Measurements from ENCODE around the gene POLR2B.
"Not testable (repeated sequence)": the region's sequence is repeated elsewhere in the genome, so short reads cannot be mapped to it uniquely, and the experiment has no call there.

The POLR2B gene

DNA sequence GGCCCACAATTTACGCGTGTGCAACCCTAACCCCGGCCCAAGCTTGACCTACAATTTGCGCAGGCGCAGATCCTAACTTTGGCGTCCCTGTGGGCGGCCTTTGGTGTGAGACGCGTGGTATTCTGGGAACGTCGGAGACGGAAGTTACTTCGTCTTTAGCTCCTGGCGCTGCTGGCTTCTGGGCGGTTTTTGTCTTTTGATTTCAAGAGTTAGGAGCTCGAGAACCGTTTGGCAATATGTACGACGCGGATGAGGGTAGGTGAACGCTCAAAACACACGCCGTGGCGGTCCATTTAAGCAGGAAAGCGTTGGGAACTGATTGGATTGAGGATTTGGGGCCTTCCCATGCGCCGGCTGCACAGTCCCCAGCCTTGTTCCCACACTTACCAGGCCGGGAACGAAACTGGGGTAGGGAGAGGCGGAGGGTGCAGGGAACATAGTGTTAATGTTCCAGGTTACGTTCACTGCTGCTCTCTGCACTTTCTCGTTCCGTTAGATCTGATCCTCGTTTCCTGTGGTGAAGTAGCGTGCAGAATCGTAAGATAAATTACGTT lies at the start of gene POLR2B:
POLR2B (plus strand) TSS at position 147 of the 554 bp plus-strand sequence; CDS start at position 237, 90 bp downstream.
- DNase-seq (ENCODE audit: low read depth) = peak; percentile 85

DNA sequence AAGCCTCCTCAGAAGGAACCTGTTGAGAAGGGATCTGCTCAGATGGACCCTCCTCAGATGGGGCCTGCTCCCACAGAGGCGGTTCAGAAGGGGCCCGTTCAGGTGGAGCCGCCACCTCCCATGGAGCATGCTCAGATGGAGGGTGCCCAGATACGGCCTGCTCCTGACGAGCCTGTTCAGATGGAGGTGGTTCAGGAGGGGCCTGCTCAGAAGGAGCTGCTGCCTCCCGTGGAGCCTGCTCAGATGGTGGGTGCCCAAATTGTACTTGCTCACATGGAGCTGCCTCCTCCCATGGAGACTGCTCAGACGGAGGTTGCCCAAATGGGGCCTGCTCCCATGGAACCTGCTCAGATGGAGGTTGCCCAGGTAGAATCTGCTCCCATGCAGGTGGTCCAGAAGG lies 48.1 kb upstream of the POLR2B start:
- DNase-seq (ENCODE audit: low read depth) = no peak

DNA sequence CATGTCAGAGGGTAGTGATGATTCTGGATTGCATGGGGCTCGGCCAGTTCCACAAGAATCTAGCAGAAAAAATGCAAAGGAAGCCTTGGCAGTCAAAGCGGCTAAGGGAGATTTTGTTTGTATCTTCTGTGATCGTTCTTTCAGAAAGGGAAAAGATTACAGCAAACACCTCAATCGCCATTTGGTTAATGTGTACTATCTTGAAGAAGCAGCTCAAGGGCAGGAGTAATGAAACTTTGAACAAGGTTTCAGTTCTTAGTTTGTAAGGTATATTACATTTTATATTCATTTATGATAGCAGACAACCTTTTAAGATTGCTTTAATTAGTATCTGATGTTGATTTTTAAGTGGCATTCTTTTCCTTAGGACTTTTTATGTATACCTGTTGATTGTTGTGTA lies 46.8 kb upstream of the POLR2B start:
- DNase-seq (ENCODE audit: low read depth) = no peak

DNA sequence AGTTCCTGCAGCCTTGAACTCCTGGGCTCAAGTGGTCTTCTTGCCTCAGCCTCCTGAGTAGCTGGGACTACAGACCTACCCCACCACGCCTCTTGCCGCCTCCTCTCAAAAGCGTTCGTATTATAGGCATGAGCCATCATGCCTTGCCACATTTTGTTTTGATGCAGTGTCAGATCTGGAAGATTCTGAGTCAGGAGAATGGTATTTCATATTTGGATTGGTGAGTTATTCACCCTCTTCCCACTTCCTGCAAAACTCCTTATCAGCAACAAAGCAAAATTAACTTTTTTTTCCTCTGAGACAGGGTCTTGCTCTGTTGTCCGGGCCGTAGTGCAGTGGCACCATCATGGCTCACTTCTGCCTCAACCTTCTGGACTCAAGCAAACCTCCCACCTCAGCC lies 41.4 kb upstream of the POLR2B start:
- no peak for DNase-seq (ENCODE audit: low read depth)

DNA sequence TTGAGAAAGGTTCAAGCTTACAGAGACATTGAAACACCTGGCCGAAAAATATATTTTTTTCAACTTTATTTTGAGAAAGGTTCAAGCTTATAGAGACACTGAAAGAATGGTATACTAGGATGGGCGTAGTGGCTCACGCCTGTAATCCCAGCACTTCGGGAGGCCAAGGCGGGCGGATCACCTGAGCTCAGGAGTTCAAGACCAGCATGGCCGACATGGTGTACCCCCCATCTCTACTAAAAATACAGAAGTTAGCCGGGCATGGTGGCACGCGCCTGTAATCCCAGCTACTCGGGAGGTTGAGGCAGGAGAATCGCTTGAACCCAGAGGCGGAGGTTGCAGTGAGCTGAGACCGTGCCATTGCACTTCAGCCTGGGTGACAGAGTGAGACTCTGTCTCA lies 38.9 kb upstream of the POLR2B start:
- DNase-seq (ENCODE audit: low read depth) = not testable (repeated sequence)

DNA sequence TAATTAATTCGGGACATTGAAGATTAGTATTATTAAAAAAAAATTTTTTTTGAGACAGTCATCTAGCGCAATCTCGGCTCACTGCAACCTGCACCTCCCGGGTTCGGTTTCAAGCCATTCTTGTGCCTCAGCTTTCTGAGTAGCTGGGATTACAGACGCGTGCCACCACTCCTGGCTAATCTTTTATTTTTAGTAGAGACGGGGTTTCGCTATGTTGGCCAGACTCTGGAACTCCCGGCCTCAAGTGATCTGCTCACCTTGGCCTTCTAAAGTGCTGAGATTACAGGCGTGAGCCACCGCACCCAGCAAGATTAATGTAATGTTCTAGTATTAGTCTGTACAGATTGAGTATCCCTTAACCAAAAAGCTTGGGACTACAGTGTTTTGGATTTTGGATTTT lies 38.3 kb upstream of the POLR2B start:
- DNase-seq (ENCODE audit: low read depth) = no peak

DNA sequence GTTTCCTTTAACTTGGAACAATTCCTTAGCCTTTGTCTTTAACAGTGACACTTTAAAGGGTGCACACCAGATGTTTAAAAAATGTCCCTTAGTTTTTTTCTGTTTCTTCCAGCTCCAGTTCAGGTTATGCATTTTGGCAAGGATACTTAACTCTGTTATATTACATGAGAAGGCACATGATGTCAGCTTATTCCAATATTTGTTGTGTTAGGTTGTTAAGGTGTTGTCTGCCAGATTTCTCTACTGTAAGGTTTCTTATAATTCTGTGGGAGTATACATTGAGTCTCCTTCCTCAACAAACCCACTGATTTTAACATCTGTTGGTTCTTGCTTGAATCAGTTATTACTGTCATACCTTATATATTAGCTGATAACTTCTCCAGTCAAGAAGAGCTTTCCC lies 37.7 kb upstream of the POLR2B start:
- no peak for DNase-seq (ENCODE audit: low read depth)

DNA sequence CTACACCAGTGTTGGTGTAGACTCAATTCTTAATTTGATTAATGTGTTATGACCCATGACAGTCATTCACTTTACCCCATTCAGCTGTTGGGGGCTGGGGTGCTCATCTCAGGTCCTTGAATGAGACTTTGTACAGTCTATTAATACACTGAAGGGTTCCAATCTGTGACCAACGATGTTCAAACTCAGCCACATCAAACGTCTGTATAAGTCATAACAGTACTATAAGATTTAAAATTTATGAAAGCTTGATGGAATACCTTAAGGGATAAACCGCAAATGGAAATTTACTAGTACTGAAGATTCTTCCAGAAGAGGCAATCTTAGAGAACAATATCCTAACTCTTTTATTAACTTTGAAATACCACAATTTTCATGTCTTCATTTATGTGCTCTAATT lies 37.3 kb upstream of the POLR2B start:
- DNase-seq (ENCODE audit: low read depth) = no peak

DNA sequence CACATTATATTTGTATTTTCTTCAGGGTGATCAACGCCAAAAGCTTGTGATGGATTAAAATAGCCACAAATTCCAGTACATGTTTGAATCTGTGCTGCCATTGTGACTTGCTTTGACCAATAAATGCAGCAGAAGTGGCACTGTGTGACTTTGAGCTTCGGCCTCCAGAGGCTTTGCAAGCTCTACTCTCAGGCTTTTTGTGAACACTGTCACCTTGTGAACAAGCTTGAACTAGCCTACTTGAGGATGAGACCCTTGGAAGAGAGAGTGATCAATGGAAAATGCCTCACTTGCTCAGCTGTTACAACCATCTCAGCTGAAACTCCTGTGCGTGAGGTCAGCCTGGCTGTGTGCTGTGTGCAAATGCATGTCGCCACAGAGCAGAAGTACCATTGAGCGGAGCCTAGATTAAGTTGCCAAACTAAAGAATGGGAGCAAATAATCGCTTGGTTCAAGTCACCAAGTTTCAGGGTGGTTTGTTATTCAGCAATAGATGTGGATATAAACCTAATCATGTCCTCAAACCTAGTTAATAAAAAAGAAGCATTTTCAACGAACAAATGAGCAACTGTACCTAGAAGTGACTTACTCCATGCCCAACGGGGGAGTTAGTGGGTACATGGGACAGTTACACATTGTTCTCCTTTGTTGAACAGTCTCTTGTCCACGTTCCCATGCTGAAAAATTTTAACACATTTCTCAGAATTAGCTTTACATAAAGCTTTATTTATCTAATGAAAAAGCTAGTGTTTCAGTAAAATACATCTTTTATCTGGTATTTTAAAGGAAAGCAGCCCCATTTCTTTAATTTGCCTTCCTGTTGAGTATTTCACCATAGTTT lies 24.8 kb upstream of the POLR2B start:
- no peak for DNase-seq (ENCODE audit: low read depth)

DNA sequence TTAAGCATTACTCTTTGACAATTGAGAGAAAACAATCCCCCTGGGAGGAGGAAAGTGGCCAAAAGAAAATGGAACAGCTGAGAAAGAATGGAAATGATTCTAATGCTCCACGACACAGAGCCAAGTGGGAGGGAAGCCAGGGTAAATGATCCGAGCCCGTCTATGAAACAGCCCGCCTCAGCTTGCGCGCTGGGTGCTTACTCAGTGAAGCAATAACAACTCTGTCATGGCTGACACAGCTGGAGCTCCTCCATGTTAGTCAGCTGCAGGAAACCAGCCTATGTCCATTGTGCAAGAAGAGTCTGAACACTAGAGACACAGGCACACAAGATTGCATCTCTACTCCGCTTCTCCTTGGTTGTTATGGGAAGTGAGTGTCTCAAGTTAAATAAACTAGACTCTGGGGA lies 20.6 kb upstream of the POLR2B start:
- no peak for DNase-seq (ENCODE audit: low read depth)

DNA sequence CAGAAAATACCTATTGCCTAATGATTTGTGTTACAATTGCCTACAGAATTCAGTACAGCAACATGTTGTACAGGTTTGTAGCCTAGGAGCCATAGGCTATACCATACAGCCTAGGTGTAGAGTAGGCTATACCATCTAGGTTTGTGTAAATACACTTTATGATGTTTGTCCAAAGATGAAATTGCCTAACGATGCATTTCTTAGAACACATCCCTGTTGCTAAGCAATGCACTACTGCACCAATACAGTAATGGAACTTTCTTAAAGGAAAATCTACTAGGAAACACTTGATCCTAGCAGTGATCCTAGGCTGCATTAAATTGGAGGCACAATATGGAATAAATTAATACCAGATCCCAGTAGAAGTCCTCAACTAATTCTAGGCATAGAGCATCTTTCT lies 19.6 kb upstream of the POLR2B start:
- DNase-seq (ENCODE audit: low read depth) = no peak

DNA sequence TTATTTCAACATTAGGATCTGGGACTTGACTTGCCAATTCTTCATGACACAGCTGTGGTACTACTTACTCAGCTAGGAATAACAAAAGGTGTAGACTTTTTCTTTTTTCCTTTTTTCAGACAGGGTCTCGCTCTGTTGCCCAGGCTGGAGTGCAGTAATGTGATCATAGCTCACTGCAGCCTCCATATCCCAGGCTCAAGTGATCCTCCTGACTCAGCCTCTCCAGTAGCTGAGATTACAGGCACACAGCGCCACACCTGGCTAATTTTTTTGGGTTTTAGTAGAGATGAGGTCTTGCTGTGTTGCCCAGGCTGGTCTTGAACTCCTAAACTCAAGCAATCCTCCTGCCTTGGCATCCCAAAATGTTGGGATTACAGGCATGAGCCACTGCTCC lies 17.6 kb upstream of the POLR2B start:
- DNase-seq (ENCODE audit: low read depth) = no peak

DNA sequence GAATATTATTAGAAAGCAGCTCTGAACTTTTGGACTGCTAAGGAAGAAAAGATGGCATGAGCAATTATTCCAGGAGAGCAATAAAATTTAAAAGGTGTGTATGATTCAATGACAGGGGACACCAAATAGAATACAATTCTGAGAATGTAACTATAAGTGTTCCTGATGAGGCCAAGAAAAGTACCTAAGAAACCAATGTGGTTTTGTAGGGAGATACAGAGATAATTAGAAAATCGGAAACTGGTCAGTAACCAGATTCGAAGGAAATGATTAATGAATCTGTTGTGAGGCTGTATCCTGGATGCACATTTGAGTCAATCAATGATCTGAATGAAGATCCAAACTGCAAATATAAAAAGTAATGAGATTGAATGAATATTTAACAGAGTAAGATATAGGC lies 7.3 kb upstream of the POLR2B start:
- DNase-seq (ENCODE audit: low read depth) = no peak

DNA sequence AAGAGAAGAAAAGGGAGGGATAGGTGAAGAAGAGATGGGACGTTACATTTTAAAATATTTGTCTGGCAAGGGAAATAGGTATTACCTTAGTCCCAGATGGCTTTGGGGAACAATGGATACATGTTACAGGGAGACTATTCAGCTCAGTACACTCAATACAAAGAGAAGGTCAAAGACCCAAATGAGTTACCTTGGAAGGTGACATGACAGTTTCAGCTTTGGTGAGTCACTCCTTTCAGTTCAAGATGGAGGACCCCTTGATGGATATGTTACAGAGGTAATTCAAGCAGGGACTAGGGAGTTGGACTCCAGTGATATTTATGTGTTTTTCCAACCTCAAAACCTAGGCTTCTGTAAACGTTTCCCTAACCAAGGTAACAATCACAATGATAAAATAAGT lies 6.3 kb upstream of the POLR2B start:
- DNase-seq (ENCODE audit: low read depth) = no peak

DNA sequence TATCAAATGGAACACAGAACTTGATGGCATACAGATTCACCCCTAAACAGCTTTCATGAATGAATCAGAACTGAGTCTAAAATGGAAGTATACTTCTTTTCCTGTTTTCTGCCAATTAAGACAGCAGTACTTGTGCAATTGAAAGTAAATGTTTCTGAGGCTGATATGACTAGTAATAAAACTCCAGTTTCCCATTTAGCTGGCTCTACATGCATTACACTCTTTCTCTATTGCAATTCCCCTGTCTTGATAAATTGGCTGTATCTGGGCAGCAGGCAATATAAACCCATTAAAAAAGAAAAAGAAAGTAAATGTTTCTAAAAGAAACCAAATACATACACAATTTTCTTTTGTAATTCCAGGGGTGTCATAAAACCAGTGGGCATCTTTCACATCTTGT lies 5.9 kb upstream of the POLR2B start:
- DNase-seq (ENCODE audit: low read depth) = no peak

DNA sequence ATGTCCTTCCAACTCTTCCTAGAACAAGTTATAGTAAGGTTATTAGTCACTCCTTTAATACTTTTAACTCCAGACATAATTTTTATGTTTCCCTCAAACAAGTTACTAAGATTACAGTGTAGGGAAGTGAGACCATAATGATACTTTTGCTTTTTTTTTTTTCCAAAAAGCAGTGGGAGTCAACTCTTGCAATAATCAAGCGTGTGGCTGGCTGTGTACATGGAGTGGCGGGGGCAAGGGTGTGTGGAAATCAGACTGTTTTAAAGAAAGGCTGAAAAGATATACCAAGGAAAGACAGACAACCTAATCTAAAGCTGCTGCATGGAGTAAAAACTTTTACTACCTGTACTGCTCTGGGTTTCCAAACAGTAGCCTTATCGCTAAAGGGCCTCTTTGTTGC lies 5.4 kb upstream of the POLR2B start:
- no peak for DNase-seq (ENCODE audit: low read depth)

DNA sequence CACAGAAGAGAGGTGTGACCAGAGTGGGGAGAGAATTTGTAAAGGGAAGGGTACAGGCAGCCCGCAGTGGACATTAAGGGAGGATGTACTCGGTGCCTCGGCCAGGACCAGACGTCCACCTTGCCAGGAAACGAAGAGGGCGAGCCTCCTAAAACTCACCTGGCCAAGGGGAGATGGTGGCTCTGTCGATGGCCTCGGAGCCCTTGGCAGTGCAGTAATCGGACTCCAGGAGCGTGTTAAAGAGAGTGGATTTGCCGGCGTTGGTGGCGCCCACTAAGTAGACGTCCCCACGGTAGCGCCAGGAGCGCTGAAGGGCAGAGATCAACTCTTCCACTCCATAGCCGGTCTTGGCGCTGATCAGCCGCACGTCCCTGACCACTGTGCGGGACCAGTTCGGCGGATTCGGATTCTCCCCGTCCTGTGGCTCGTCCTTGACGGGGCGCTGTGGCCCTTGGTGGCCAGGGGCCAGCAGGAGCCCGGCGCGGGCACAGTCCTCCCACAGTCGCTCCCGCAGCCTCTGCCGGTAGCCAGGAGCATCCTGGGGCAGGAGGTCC lies 2.3 kb upstream of the POLR2B start:
- DNase-seq (ENCODE audit: low read depth) = no peak

DNA sequence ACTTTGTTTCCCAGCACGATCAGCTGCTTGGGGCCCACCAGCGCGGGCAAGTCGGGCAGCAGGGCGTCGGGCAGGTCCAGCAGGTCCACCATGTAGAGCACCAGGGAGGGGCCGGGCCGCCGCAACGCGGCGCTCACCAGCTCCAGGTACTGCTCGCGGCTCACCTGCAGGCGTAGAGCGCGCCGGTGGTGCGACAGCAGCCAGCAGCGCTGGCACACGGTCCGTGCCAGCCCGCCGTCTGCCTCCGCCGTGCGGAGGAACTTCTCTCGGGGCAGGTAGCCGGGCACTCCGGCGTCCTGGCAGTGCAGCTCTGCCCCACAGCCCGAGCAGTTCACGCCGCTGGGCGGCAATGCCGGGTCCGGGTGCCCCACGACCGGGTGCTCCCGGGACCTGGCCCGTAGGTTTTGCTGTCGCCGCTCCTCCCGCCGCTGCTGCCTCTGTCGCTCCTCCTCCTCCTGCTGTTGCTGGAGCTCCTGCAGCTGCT lies 1.8 kb upstream of the POLR2B start:
- DNase-seq (ENCODE audit: low read depth) = peak; percentile 41

DNA sequence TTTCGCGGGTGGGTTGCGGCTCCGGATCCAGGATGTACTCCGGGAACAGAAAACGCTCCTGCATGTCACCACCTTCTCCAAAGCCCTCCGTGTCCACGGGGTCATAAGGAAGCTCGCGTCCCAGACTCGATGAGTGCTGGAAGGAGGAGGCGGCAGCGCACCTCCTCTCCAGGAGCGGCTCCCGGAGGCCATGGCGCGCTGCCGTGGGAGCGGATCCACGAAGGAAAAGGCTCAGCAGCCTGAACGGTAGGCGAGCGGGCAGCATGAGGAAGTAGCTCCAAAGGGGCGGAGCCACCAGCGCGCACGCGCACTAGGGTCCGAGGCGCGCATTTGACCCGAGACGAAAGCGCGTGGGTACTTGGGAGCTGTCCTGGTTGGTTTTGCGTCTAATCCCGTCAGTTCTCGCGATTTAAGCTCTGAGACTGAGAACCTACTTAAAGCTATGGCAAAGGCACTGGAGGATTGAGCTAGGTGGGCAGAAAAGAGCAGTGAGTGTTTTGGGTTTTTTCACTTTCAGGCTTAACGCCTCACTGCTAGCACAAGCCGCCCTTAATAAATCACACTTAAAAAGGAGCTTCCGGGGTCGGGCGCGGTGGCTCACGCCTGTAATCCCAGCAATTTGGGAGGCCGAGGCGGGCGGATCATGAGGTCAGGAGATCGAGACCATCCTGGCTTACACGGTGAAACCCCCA lies 1.2 kb upstream of the POLR2B start, which contains the start of gene NOA1:
NOA1 (minus strand) TSS at position 286 of the 692 bp plus-strand sequence; CDS start at position 265, 21 bp downstream.
- DNase-seq (ENCODE audit: low read depth) = peak; percentile 97

DNA sequence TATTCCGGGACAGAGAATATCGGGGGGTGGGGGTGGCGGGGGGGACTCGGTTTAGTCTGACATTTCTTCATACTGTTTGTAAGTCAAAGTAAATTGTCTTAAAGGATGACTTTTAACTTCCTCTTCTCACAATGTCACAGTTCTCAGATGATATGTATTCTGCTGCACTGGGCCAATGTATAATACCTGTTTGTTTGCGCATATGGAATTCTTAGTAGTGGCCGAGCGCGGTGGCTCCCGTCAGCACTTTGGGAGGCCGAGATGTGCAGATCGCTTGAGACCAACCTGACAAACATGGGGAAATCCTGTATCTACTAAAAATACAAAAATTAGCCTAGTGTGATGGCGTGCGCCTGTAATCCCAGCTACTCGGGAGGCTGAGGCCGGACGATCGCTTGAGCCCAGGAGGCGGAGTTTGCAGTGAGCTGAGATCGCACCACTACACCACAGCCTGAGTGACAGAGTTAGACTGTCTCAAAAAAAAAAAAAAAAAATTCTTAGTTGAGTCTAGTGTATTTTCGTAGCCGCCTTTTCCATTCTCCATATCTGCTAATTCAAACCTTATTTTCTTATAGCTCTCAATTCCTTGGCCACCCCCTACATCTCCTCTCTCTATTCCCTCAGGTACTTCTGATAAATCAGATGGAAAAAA lies 851 bp downstream of the POLR2B start:
- DNase-seq (ENCODE audit: low read depth) = peak; percentile 46

DNA sequence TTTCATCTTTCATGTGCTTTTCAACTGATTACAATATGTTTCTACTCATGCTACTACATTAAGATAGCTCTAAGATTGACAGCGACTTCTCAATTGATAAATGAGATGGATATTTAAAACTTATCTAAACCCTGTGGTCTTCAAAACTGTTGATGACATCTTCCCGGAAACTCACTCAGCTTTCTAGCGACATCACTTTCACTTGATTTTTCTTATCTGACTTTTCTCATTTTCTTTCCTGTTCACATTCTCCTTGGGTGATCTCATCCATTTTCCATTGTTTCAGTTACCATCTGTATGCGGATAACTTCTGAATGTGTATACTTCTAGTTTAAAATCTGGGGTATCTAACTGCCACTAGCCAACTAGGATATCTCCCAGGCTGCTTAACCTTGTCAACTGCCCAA lies 3.1 kb downstream of the POLR2B start:
- no peak for DNase-seq (ENCODE audit: low read depth)

DNA sequence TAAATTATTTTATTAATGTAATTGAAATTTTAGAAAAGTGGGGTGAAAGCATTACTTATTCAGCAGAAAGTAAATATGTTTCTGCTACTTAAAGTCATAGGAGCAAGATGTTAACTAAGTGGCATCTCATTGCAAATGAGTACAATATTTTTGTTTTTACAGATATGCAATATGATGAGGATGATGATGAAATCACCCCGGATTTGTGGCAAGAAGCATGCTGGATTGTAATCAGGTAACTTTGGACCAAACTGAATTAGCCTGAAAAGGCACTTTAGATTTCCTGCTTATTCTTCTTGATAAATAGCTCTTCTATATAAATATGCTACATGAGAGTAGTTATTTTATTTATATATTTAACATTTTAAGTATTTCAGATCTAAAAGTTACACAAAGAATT lies 7.5 kb downstream of the POLR2B start:
- no peak for DNase-seq (ENCODE audit: low read depth)
